GM18861 (cell line): Measurements from ENCODE around the gene EXO1.
"Not testable (repeated sequence)": the region's sequence is repeated elsewhere in the genome, so short reads cannot be mapped to it uniquely, and the experiment has no call there.

ENCODE experiments used
- ATAC-seq: cut with Tn5 transposase; IDR thresholded peaks from one replicate; pipeline ENCODE4 v1.9.1; 2021; ENCODE audit not compliant: unreplicated experiment

Gene EXO1

DNA sequence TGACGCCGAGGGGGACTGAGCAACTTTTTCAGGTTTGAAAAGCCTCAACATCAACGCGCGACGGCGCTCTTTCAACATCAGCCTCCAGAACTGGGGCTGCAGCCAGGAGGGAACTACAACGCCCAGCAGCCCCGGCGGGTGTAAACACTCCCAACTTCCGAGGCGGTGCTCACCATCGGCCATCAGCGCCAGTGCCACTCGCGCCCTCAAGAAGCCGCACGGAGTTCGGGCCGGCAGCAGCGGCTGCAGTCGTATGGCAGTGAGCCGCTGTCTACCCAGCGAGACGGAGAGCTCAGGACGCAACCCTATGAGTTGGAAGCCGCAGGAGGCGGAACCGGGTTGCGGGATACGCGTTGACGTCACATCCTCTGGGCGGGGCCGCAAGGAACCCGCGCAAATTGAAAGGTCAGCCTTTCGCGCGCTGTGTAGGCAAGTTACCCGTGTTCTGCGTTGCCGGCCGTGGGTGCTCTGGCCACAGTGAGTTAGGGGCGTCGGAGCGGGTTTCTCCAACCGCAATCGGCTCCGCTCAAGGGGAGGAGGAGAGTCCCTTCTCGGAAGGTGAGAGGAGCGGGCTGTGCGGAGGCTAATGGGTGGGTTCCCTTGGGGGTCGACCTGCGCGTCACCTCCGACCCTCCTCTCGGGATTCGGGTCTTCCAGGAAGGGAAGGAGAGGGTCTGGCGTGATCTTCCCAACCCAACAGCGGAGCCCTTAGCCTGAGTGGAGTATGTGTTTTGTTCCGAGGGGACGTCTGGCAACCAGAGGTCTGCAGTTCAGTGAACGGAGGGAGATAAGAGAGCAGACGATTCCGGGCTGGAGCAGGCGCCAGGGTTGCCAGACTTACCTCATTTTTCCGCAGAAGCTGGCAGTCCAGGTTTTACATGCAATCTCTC is at the start of gene EXO1:
EXO1 (plus strand) TSS at position 409 of the 890 bp plus-strand sequence. CDS start 2,222 bp downstream, outside the sequence.
- peak; percentile 94 for ATAC-seq

DNA sequence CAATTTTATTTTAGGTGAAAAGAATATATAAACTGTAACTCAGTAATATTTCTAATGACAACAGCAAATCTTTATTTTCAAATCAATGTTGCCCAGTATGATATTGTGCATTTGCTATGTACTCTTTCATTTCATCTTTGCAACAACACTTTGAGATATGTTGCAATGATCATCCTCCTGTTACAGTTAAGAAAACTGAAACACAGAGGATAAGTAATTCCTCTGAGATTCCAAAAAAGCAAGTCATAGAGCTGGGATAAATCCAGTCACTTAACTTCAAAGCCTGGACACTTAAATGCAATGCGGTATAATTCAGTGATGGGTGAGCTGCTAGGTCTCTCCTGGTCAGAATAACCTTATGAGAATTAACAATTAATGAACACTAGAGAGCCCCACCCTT is 48.6 kb upstream of the EXO1 start:
- no peak for ATAC-seq

DNA sequence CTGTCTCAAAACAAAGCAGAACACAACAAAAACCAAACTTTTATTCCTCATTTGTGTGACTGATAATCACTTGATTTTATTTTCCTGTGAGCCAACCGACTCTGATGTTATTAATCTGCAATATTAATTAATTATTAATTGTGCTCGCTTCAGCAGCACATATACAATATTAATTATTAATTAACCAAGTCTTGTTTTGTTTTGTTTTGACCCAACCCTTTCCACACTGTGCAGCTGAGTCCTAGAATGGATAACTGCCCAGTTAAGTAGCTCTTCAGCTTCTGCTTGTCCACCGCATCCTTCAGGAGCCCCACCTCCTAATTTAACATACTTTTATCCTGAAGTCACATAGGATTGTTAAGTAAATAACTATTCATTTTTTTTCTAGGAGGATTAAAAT is 47.4 kb upstream of the EXO1 start:
- ATAC-seq: peak; percentile 59

DNA sequence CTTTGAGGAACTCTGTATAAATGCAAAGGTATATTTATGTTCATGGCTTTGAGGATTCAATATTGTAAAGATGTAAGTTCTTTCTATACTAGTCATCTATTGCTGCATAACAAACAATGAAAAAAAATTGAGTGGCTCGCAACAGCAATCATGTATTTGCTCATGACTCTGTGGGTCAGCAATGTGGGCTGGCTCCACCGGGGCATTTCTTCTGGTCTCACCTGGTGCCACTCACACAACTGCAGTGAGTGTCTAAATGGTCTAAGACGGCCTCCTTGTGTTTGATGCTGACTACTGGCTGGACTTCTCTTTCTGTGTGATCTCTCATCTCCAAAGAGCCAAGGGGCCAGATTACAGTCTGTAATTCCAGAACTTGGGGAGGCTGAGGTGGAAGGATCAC is 45.1 kb upstream of the EXO1 start:
- no peak for ATAC-seq

DNA sequence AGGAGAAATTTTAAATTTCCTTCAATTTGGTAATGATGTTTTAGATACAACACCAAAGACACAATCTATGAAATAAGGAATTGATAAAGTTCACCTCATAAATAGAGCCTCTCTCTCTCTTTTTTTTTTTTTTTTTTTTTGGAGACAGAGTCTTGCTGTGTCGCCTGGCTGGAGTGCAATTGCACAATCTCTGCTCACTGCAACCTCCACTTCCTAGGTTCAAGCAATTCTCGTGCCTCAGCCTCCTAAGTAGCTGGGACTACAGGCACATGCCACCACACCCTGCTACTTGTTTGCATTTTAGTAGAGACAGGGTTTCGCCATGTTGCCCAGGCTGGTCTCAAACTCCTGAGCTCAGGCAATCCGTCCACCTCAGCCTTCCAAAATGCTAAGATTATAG is 43.3 kb upstream of the EXO1 start:
- ATAC-seq: not testable (repeated sequence)

DNA sequence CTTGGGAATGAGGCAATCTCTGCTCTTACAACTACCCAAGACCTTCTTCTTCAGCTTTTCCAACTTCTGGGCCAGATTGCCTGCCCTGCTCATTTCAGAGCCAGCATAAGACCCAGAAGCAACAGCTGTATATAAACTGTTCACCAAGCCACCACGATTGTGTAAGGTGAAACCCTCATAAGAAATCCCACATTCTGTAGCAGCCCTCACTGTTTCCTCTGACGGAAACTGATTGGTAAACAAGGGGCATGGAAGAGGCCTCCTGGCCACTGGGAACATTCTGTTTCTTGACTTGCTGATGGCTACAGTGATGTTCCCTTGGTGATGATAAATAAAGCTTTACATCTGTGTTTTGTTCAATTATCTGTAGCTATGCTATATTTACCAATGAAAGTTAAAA is 39.7 kb upstream of the EXO1 start:
- no peak for ATAC-seq

DNA sequence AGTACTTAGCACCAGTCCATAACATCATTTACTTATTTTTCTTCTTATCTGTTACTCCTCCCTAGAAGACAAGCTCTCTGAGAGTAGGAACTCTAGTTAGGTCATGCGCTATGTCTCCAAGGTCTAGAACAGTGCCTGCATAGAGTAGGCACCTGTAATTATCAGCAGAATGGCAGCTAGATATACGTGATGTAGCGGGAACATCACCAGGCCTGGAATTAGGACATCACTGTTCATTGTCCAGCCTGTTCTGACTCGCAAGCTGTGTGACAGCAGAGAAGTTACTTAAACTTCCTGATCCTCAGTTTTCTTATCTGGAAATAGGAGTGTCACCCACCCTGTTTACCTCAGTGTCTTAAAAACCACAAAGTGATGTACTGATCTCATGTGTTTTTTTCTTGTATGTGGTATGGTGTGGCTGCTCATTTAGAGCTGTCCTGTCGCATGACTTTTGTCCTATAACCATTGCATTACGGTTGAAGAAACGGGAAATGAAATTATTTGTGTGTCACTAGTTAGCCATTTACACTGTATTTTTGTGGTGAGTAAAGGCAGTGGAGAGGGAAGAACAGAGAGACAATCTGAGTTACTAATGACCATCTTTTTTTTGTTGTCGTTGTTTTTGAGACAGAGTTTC is 37.1 kb upstream of the EXO1 start:
- peak; percentile 55 for ATAC-seq

DNA sequence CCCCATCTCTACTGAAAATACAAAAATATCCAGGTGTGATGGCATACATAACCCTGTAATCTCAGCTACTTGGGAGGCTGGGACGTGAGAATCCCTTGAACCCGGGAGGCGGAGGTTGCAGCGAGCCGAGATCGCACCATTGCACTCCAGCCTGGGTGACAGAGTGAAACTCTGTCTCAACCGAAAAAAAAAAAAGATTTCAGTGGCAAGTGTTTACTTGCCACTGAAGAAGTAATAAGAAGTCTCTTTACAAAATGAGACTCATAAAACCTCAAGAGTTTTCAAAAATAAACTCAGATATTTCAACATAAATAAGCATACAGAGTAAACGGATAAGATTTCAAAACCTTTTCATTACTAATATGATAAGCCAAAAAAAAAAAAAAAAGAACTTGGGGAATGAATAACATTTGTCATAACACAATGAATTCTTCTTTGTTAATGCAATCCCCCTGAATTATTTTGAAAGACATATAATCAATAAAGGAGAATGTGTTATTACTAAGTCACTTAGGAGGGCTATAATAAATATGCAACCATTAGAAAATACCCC is 34.2 kb upstream of the EXO1 start:
- no peak for ATAC-seq

DNA sequence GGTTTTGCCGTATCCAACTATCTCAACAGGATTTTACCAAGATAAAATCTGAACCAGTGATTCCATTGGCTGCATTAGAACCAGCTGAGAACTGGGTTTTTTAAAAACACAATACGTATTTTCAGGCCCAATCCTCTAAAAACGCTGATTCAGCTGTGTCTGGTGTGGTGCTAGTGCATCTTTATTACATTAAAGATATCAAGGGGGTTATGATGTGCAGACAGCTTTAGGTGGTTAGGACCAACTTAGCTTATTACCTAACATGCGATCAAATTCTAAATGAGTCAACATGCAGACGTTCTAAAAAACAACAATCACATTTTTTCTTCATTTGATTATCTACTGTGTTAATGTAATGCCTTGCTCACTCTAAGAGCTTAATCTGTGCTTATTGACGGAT is 32.0 kb upstream of the EXO1 start:
- ATAC-seq: no peak

DNA sequence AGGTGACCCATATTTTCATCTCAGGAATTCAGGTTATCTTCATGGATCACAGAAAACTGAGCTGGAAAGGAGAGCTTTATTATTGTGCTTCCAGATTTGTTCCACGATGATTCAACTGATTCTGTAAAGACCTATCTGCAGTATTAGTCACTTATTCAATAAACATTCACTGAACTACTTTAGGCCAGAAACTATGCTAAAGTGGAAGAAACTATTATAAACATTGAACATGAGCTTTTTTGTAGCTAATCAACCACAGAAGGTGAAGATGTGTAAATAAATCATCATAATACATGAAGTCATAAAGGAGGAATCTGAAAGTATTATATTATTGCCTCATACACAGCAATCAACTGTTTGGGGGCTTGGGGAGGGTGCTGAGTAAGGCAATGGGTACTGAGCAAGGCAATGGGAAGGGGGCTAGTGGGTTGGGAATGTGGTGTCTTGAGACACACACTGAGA is 30.6 kb upstream of the EXO1 start:
- no peak for ATAC-seq

DNA sequence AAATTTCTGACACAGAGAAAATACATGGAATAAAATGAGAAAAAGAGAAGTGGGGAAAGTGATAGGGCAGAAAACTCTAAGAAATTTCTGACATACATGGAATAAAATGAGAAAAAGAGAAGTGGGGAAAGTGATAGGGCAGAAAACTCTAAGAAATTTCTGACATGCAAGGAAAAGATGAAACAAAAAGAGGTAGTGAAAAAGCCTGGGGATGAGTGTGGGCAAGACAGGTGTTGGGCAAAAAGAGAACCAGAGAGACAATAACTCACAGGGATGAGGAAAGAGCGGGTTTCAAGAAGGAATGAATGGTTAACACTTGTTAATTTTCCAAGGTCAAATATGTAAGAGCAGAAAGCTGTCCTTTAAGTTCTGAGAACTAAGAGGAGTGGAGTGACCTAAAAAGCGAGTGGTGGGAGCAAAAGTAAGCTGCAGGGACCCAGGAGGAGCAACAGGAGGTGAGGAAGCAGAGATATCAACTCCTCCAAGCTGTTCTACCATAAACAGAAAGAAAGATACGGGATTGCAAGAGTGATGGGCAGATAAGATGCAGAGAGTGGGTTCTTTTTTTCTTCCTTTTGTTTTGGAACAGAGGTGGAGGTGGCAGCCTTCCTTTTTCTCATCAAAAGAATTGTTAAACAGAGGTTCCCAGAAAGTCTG is 29.9 kb upstream of the EXO1 start:
- no peak for ATAC-seq

DNA sequence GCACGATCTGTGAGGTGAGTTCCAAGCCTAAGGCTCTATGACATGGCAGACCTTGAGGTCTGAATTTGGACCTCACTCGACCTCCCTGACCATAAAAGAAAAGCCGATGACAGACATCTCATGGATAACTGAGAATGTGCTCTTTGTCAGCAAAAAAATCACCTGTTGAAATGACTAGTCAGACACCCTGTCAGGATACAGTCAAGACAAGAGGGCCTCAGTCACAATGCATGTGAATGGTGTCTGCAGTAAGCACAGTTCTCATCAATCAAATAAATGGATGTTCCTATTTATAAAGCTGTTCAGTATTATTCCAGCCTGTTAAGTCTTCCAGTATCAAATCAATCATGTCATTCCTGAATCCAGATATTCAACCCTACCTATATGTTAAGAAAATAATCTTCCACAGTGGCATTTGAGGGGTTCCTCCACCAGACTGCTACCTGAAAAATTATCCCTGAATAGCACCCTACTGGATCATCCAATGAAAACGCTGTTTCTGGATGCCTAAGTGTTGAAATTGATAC is 28.6 kb upstream of the EXO1 start:
- ATAC-seq: no peak

DNA sequence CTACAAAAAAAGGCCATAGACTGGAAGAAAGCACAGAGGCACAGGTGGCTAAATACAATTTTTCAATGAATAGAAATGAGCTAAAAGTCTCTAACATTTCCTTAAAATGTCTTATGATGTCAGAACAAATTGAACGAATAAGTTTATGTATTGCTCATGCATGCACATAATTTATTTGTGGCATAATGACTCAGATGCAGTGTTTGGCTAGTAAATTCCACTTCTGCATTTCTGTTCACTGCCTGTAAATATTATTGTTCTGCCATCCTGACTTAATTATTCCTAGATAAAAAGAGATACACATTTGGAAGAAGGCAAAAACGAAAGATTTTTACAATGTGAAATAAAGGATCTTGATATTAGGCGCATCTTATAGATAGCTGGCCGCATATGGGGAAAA is 26.6 kb upstream of the EXO1 start:
- ATAC-seq: no peak

DNA sequence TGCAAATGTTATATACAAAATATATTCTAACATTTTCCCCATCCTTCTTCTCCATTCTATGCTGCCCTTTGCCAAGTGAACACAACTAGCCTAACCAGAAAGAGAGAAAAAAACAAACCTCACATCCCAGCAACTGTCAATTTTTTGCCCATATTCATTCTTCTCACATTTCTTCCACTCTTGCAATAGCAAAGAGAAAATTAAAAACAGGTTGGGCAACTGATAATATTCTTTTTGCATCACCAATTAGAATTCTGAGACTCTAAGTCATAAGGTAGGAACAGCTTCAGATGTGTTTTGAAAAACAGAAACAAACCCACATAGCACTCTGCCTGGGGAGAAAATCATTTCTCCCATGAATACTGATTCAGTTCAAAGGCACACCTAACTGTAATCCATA is 25.2 kb upstream of the EXO1 start:
- ATAC-seq: no peak

DNA sequence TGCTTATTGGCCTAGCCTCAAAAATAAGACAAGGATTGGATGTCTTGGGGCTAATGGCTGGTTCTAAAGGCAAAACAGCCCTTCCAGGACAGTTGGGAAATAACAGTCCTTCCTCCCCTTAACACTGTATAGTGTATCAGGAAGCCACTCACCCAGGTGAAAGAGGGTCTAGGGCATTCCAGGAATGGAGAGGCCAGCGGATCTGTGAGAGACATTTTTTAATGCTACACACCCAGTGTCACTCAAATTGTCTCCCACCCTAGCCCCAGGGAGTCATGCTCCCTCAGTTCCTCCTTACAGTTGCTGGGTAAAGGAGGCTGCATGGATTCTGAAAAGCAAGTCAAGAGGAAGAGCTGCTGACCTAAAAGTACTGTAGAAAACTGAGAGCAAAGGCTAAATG is 24.1 kb upstream of the EXO1 start:
- ATAC-seq: no peak

DNA sequence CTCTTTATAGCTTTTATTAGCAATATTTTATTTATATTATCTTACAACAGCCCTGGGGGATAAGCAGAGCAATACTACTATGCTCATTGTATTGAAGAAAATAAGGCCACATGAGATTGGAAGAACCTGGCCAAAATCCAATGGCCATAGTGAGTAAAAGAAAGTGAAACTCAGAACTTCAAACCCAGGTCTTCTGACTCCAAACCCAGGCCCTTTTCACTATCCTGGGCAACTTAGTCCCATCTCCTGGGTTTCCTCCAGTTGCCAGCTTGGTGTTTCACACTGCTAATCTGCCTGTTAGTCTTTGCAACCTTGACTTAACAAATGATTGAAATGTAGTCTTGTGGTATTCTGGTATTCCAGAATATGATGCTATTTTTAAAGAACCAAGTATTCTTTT is 22.4 kb upstream of the EXO1 start:
- ATAC-seq: no peak

DNA sequence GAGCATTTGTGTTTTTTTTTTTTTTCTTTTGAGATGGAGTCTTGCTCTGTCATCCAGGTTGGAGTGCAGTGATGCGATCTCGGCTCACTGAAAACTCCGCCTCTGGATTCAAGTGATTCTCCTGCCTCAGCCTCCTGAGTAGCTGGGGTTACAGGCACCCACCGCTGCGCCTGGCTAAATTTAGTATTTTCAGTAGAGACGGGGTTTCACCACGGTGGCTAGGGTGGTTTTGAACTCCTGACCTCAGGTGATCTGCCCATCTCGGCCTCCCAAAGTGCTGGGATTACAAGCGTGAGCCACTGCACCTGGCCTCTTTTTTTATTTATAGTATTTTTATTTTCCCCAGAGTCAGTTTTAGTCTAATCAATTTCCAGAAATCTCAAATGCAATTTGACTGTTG is 21.4 kb upstream of the EXO1 start:
- not testable (repeated sequence) for ATAC-seq

DNA sequence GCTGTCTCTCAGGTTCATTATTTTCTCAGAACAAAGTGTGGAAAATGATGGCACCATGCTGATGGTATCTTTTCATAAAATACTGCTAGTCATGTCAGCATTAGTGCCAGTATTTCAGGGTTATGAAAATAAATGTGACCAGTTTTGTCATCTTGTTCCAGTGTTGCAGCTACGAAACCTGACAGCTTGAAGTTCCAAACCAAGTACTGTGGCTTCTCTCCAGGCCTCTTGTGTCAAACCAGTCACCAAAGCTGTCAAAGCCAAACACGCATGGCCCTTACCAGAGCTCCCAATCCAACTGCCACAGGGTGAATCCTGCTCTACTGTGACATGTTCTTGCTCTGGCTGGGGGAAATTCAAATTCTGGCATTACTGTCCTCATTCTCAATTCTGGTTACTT is 20.7 kb upstream of the EXO1 start:
- ATAC-seq: no peak

DNA sequence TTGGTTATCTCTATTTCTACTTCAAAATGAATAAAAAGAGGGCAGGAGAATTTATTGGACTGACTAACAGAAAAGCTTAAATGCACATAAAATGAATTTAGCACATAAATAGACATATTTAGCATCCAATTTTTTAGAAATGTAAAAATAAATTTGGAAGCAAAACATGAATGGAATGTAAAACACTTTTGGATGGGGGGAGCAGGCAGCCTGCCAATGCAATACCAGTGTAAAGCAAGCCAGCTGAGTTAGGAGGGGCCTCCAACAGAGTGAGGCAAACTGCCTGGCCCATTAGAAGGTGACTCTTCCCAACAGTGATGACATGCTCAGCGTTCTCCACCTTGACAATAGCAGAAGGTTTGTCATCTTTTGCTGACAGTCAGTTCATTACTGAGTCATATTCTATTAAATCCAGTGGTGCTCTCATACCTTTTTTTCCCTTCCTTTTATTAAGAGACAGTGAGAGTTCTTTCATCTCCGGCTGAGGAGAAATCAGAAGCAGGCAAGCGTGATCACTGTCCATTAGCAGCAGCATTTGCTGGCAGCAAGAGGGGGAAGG is 19.5 kb upstream of the EXO1 start:
- no peak for ATAC-seq

DNA sequence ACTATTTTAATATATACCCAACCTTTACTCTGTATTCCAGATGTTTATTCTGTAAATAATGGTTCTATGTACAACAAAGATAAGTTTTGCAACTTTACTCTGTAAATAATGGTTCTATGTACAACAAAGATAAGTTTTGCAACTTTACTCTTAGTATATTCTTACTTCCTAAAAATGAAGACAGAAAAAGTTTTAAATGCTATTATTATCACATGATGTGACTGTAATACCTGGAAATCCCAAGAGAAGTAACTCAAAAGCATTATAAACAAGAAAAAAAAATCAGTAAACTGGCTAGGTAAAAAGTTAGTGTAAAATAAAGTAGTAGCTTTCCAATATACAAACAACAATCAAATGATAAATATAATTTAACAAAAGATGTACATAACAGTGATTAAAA is 18.5 kb upstream of the EXO1 start:
- ATAC-seq: no peak

DNA sequence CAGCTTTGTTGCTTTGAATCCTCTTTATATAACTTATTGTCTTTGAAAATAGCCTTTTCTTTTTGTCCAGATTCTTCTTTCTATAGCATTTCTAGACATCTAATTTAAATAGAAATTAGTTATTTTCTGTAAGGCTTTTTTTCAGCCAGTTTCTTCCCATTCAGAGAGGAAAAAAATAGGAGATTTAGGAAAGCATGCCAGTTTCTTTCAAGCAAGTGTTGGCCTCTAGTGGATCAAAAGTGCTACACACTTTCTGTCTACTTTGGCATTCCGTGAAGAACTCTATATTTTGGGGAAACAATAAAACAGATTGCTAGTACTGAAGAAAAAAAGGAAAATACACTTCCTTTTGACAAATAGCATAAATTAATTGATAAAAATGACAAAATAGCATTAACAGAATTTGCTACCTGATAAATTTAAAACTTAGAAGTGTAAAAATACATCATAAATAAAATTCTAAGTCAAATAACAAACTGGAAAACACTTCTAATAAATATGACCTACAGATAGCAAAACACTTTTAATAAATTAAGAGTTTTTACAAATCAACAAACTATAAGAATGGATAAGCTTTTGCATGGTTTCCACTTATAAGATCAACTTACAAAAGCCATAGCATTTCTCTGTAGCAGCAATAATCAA is 13.1 kb upstream of the EXO1 start:
- ATAC-seq: no peak
